GM19193 (cell line): Measurements from ENCODE around the gene LAMA3.

Source experiments
- POLR2A ChIP-seq: IDR thresholded peaks from 4 replicates; pipeline ENCODE4 v1.6.1; 2011; ENCODE audit not compliant: insufficient read depth, insufficient read length; ENCODE audit errors: extremely low read depth

The LAMA3 gene

DNA sequence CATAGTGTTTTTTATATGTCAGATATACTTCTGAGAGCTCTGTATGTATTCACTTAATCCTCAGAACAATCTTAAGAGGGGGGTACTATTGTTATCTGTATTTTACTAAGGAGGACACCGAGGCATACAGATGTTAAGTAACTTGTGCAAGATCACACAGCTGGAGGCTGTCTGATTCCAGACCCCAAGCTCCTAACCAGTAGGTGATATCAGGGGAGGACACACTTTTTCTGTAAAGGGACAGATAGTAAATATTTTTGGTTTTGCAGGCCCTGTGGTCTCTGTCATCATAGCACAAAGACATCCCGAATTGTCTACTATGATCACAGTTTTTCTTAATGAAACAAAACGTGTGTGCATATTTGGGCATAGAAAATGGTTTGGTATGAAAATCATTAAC is 143.7 kb downstream of the LAMA3 start:
- TF ChIP-seq POLR2A, result no peak

DNA sequence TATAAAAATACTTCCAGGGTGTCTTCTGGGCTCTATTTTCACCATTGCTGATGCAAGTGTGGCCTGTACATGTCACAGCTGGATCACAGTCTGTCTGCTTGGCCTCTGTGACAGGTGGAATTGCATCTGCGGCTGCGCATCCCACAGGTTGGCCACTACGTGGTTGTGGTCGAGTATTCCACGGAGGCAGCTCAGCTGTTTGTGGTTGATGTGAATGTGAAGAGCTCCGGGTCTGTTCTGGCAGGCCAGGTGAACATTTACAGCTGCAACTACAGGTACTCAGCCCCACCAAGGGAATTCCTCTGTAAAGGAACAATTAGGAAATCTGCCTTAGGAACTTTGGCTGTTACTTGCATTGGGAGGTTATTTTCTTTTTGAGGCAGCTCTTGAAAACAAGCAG is 144.5 kb downstream of the LAMA3 start:
- no peak for TF ChIP-seq POLR2A

- TF ChIP-seq POLR2A, result no peak
Measured at GRCh38 chr18:23835091-23835490, 145.8 kb downstream of the LAMA3 start.

- no peak for TF ChIP-seq POLR2A
Measured at GRCh38 chr18:23835506-23835905, 146.3 kb downstream of the LAMA3 start.

- TF ChIP-seq POLR2A, result no peak
Measured at GRCh38 chr18:23837591-23837990, 148.3 kb downstream of the LAMA3 start.

DNA sequence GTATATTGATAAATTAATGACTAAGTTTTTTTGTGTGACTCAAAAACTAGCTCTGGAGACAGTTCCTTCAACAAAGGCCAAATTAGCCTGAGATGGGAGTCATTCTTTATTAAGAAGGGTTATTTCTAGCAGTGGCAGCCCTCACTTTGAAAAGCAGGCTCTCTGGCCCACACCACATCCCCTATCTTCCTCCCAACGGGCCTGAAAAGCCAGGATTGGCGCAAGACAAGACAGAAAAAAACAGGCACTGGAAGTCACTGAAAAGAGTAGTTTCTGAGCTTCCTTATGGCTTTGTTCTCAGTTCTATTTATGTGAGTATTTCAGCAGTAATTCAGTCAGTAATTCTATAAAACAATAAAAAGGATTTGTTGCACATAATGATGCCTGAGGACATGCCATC is 149.0 kb downstream of the LAMA3 start:
- TF ChIP-seq POLR2A, result no peak

GRCh38 chr18:23838801-23839366 is 149.6 kb downstream of the LAMA3 start:
- no peak for TF ChIP-seq POLR2A

DNA sequence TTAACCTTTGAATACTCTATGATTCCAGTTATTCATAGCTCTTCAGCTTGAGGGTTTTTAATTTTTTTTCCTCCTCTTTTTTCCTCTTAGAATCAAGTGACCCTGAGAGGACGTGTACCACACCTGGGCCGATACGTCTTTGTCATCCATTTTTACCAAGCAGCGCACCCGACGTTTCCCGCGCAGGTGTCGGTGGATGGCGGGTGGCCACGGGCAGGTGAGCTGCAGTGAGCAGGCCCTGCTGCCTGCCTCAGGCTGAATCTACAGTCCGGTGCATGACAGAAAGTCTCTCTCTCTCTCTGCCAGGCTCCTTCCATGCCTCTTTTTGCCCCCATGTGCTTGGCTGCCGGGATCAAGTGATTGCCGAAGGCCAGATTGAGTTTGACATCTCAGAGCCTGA is 153.1 kb downstream of the LAMA3 start:
- no peak for TF ChIP-seq POLR2A

- TF ChIP-seq POLR2A, result no peak
Measured at GRCh38 chr18:23844991-23845680, 155.9 kb downstream of the LAMA3 start.

GRCh38 chr18:23845988-23846630 is 156.9 kb downstream of the LAMA3 start:
- no peak for TF ChIP-seq POLR2A

GRCh38 chr18:23847321-23847986 is 158.2 kb downstream of the LAMA3 start:
- TF ChIP-seq POLR2A, result no peak

- no peak for TF ChIP-seq POLR2A
Measured at GRCh38 chr18:23849141-23849540, 159.9 kb downstream of the LAMA3 start.

- no peak for TF ChIP-seq POLR2A
Measured at GRCh38 chr18:23850215-23850614, 161.0 kb downstream of the LAMA3 start.

DNA sequence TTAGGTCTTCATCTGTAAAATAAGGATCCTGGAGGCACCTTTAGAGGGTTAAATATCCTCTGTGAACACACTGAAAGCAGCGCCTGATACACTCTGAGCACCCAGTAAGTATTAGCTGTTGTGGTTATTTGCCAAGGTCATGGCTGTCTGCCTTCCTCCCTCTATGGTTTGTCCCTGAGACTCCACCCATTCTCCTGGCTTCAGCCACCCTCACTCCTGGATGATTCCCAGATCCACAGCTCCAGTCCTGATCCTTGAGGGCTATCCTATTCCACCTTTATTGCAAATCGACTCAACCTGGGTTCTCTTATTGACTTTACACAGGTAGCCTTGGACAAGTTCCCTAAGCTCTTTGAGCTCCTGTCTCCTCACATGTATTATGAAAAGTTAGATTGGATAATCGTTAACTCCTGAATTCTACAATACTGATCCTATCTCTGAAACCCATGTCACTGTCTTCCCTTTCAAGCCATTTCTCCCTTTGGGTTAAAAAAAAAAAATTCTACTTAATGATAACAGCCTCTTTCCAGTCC is 162.3 kb downstream of the LAMA3 start:
- no peak for TF ChIP-seq POLR2A
